GM12864 (cell line): ENCODE data around the gene CDRT15L2.
"Not testable (repeated sequence)": the region's sequence is repeated elsewhere in the genome, so short reads cannot be mapped to it uniquely, and the experiment has no call there.

Experiments used
- DNase-seq: peaks from one replicate; pipeline ENCODE4 v3.0.0-alpha.2; 2011; ENCODE audit warnings: low read depth
- H3K4me3 ChIP-seq: 2 replicates; pipeline ENCODE4 v1.5.1; 2011; ENCODE audit warnings: mild to moderate bottlenecking, low read depth, low read length, control low read depth

The CDRT15L2 gene

GRCh38 chr17:20579424-20579823 lies at the start of gene CDRT15L2:
CDRT15L2 (plus strand) TSS chr17:20579724; CDS start chr17:20579744, 20 bp downstream.
- H3K4me3 ChIP-seq, DNase-seq: not testable (repeated sequence)

- H3K4me3 ChIP-seq, DNase-seq: not testable (repeated sequence)
These were observed 49.4 kb upstream of the CDRT15L2 start for GRCh38 chr17:20530104-20530503.

- not testable (repeated sequence) for DNase-seq
- peak overlapping the region; percentile 45 for H3K4me3 ChIP-seq
These were observed 46.9 kb upstream of the CDRT15L2 start for GRCh38 chr17:20532544-20533090.

- not testable (repeated sequence) for DNase-seq
- H3K4me3 ChIP-seq = peak overlapping the region; percentile 40
These were observed 46.3 kb upstream of the CDRT15L2 start for GRCh38 chr17:20533206-20533605.

- H3K4me3 ChIP-seq, DNase-seq: not testable (repeated sequence)
These were observed 44.6 kb upstream of the CDRT15L2 start for GRCh38 chr17:20534711-20535550.

- DNase-seq, H3K4me3 ChIP-seq: not testable (repeated sequence)
These were observed 39.1 kb upstream of the CDRT15L2 start for GRCh38 chr17:20540414-20540813.

GRCh38 chr17:20540865-20541264 lies 38.7 kb upstream of the CDRT15L2 start:
- peak; percentile 4 for DNase-seq
- not testable (repeated sequence) for H3K4me3 ChIP-seq

- not testable (repeated sequence) for H3K4me3 ChIP-seq, DNase-seq
These were observed 37.5 kb upstream of the CDRT15L2 start for GRCh38 chr17:20541853-20542546.

- not testable (repeated sequence) for DNase-seq, H3K4me3 ChIP-seq
These were observed 31.6 kb upstream of the CDRT15L2 start for GRCh38 chr17:20547923-20548322.

GRCh38 chr17:20552920-20553319 lies 26.6 kb upstream of the CDRT15L2 start:
- H3K4me3 ChIP-seq, DNase-seq: not testable (repeated sequence)

- H3K4me3 ChIP-seq, DNase-seq: not testable (repeated sequence)
These were observed 24.8 kb upstream of the CDRT15L2 start for GRCh38 chr17:20554728-20555127.

GRCh38 chr17:20555135-20556010 lies 24.2 kb upstream of the CDRT15L2 start:
- DNase-seq, H3K4me3 ChIP-seq: not testable (repeated sequence)

- not testable (repeated sequence) for DNase-seq, H3K4me3 ChIP-seq
These were observed 21.4 kb upstream of the CDRT15L2 start for GRCh38 chr17:20558096-20558495.

- not testable (repeated sequence) for H3K4me3 ChIP-seq, DNase-seq
These were observed 20.5 kb upstream of the CDRT15L2 start for GRCh38 chr17:20559018-20559417.
